OCI-LY1 (cell line): ENCODE results near the gene HSF4.

Experiments used
- H2AFZ ChIP-seq: fragments of 200-600 bp; sonication (generic), shearing (Covaris generic); 2 replicates; pipeline ENCODE4 v1.6.0; 2014; ENCODE audit warnings: antibody characterized with exemption, mild to moderate bottlenecking, low read length
- H3F3A ChIP-seq: fragments of 200-600 bp; sonication (generic), shearing (Covaris generic); 2 replicates; pipeline ENCODE4 v1.6.0; 2014; ENCODE audit warnings: mild to moderate bottlenecking, antibody characterized with exemption, low read length, moderate library complexity; ENCODE audit not compliant: insufficient read depth
- H3K27ac ChIP-seq: fragments of 200-600 bp; sonication (generic); 2 replicates; pipeline ENCODE4 v1.5.1; 2014; ENCODE audit warnings: low read length, mixed run types, mild to moderate bottlenecking, low read depth; ENCODE audit not compliant: poor library complexity, severe bottlenecking
- H3K27me3 ChIP-seq: fragments of 200-600 bp; sonication (generic); 2 replicates; pipeline ENCODE4 v1.6.0; 2014; ENCODE audit warnings: antibody characterized with exemption, mild to moderate bottlenecking, low read length, moderate library complexity; ENCODE audit not compliant: insufficient read depth
- H3K36me3 ChIP-seq: fragments of 200-600 bp; sonication (generic); 2 replicates; pipeline ENCODE4 v1.6.1; 2014; ENCODE audit warnings: mild to moderate bottlenecking, antibody characterized with exemption, low read length, moderate library complexity, mixed read lengths; ENCODE audit not compliant: insufficient read depth
- H3K4me1 ChIP-seq: fragments of 200-600 bp; sonication (generic); 2 replicates; pipeline ENCODE4 v1.5.1; 2014; ENCODE audit warnings: mild to moderate bottlenecking, low read length, moderate library complexity; ENCODE audit not compliant: insufficient read depth, severe bottlenecking
- H3K4me2 ChIP-seq: fragments of 200-600 bp; sonication (generic), shearing (Covaris generic); 2 replicates; pipeline ENCODE4 v1.6.1; 2014; ENCODE audit warnings: low read length
- H3K4me3 ChIP-seq: fragments of 200-600 bp; sonication (generic); 2 replicates; pipeline ENCODE4 v1.5.1; 2014; ENCODE audit warnings: low read length, low read depth, mild to moderate bottlenecking, mixed read lengths; ENCODE audit not compliant: poor library complexity, severe bottlenecking
- H3K79me2 ChIP-seq: fragments of 200-600 bp; shearing (Covaris generic); 2 replicates; pipeline ENCODE4 v1.6.1; 2016; ENCODE audit warnings: mixed run types, low read length, mixed read lengths; ENCODE audit not compliant: insufficient read depth
- H3K9ac ChIP-seq: fragments of 200-600 bp; sonication (generic), shearing (Covaris generic); 2 replicates; pipeline ENCODE4 v1.6.1; 2014; ENCODE audit warnings: mild to moderate bottlenecking, low read length, mixed read lengths
- H3K9me2 ChIP-seq: fragments of 200-600 bp; sonication (generic), shearing (Covaris generic); 2 replicates; pipeline ENCODE4 v1.6.1; 2014; ENCODE audit warnings: low read depth, mild to moderate bottlenecking, low read length, mixed read lengths
- H3K9me3 ChIP-seq: fragments of 200-600 bp; shearing (Covaris generic); 2 replicates; pipeline ENCODE4 v1.6.1; 2014; ENCODE audit warnings: low read length, mixed read lengths
- H4K20me1 ChIP-seq: fragments of 200-600 bp; sonication (generic), shearing (Covaris generic); 2 replicates; pipeline ENCODE4 v1.6.0; 2016; ENCODE audit warnings: mild to moderate bottlenecking, low read length; ENCODE audit not compliant: insufficient read depth
- EZH2 ChIP-seq: fragments of 200-600 bp; sonication (generic), shearing (Covaris generic); IDR thresholded peaks from 2 replicates; pipeline ENCODE4 v1.8.0; 2017; ENCODE audit warnings: borderline replicate concordance, mixed run types, mild to moderate bottlenecking, antibody characterized with exemption, low read length, moderate library complexity, mixed read lengths
- TF ChIP-seq, protein P1 (sequence below): fragments of 200-600 bp; sonication (generic), shearing (Covaris generic); IDR thresholded peaks from 2 replicates; pipeline ENCODE4 v1.5.1; 2017; ENCODE audit warnings: mild to moderate bottlenecking, antibody characterized with exemption, low read length, moderate library complexity, mixed read lengths

The HSF4 gene

DNA sequence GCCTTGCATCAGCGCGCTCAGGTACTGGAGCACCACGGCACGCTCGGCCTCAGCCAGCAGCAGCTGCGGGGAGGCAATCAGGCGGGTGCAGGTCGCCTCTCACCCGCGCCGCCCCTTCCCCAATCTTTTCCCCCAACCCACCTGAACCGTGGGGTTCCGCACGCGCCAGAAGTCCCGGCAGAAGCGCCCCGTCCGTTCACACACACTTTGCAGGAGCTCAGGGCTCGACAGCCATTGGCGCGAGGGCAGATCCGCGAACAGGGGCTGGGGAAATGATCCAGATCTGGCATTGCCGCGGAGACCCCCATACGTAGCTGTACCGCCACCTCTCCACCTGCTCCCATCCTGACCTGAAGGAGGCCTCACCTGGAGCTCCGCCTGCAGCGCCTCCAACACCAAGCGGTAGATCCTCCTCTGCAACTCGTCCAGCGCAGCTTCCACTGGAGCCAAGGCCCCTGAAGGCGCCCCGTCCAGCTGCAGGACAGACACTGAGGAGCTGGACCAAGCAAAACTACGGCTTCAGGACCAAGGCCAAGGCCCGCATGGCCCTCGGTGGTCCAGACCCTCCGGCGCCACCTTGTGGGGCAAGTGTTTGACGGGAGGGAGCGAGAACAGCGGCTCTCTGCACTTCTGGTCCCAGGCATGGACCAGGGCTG is 20.6 kb downstream of the HSF4 start:
- Histone ChIP-seq H3K4me2 (no peak overlapping the region), H3K4me3 (no peak overlapping the region), H3K27ac (no peak overlapping the region)

DNA sequence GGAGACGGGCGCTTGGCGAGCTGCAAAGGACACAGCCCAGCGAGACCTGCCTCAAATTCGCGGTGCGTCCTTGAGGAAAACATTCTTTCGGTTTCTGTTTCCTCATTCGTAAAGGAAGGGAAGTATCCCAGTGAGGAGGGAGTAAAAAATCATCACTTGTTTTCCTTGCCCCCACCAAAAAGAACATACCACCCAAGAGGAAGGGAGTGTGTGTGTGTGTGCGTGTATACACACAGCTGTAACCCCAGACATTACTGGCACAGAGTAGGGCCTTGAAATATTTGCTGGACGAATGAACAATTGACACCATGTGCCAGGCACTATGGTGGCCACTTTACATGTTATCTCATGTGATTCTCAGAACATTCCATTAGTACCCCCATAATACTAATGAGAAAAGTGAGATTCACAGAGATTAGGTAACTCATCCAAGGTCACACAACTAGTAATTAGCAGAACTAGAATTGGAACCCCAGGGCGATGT is 21.1 kb downstream of the HSF4 start:
- no peaks in the 10 kb centered on the region for H3K9me2 ChIP-seq
- no peak overlapping the region for H2AFZ ChIP-seq
- no peaks in the 10 kb centered on the region for H3K36me3 ChIP-seq
- no peak overlapping the region for H3K4me2 ChIP-seq
- H3K27me3 ChIP-seq: no peaks in the 10 kb centered on the region
- TF ChIP-seq EZH2: no peak
- TF ChIP-seq, protein P1, sequence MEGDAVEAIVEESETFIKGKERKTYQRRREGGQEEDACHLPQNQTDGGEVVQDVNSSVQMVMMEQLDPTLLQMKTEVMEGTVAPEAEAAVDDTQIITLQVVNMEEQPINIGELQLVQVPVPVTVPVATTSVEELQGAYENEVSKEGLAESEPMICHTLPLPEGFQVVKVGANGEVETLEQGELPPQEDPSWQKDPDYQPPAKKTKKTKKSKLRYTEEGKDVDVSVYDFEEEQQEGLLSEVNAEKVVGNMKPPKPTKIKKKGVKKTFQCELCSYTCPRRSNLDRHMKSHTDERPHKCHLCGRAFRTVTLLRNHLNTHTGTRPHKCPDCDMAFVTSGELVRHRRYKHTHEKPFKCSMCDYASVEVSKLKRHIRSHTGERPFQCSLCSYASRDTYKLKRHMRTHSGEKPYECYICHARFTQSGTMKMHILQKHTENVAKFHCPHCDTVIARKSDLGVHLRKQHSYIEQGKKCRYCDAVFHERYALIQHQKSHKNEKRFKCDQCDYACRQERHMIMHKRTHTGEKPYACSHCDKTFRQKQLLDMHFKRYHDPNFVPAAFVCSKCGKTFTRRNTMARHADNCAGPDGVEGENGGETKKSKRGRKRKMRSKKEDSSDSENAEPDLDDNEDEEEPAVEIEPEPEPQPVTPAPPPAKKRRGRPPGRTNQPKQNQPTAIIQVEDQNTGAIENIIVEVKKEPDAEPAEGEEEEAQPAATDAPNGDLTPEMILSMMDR: no peak; the same call in 1 of the 2 replicates
- no peak overlapping the region for H3K9ac ChIP-seq
- no peaks in the 10 kb centered on the region for H3K79me2 ChIP-seq
- H3K27ac ChIP-seq: no peak overlapping the region
- no peaks in the 10 kb centered on the region for H4K20me1 ChIP-seq
- peaks cover 17% of the 10 kb centered on the region for H3K4me1 ChIP-seq
- no peaks in the 10 kb centered on the region for H3F3A ChIP-seq
- no peak overlapping the region for H3K4me3 ChIP-seq
- H3K9me3 ChIP-seq: no peaks in the 10 kb centered on the region

More for the DNA sequence above, 20.6 kb downstream of the HSF4 start:
- Histone ChIP-seq H3K9me2 (no peaks in the 10 kb centered on the region), H3F3A (no peaks in the 10 kb centered on the region), H4K20me1 (no peaks in the 10 kb centered on the region), H3K4me1 (peaks cover 17% of the 10 kb centered on the region), H3K36me3 (no peaks in the 10 kb centered on the region), H2AFZ (no peak overlapping the region), H3K9ac (no peak overlapping the region), H3K79me2 (no peaks in the 10 kb centered on the region), H3K27me3 (no peaks in the 10 kb centered on the region), H3K9me3 (no peaks in the 10 kb centered on the region)
- TF ChIP-seq, protein P1: peak; percentile 82
- TF ChIP-seq EZH2: no peak

DNA sequence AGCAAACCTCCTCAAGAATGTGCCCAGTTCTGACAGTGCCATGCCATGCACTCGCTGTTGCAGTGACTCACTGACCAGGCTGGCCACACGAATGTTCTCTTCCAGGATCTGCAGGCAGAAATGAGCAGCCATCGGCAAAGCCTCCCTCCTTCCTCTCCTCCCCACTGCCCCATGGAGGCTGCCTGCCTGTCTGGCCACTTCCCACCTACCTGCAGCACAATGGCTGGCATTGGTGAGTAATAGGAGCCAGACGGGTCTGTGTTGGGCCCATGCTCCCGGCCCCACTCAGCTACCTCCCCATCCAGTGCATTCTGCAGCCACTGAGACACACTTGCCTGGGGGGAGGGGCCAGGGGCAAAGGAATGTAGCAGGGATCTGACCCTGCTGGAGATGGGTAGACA is 22.0 kb downstream of the HSF4 start:
- no peaks in the 10 kb centered on the region for H3K9me3 ChIP-seq
- H3K36me3 ChIP-seq: no peaks in the 10 kb centered on the region
- no peak overlapping the region for H3K4me2 ChIP-seq
- H3K79me2 ChIP-seq: no peaks in the 10 kb centered on the region
- H3K27me3 ChIP-seq: no peaks in the 10 kb centered on the region
- no peak overlapping the region for H3K4me3 ChIP-seq
- H3K9ac ChIP-seq: no peak overlapping the region
- peaks cover 17% of the 10 kb centered on the region for H3K4me1 ChIP-seq
- no peak for TF ChIP-seq EZH2
- TF ChIP-seq, protein P1: no peak
- no peaks in the 10 kb centered on the region for H4K20me1 ChIP-seq
- no peak overlapping the region for H3K27ac ChIP-seq
- no peaks in the 10 kb centered on the region for H3K9me2 ChIP-seq
- H3F3A ChIP-seq: no peaks in the 10 kb centered on the region
- H2AFZ ChIP-seq: no peak overlapping the region
